ENCODE measurements around the gene MTRF1L.
"Not testable (repeated sequence)": the region's sequence is repeated elsewhere in the genome, so short reads cannot be mapped to it uniquely, and the experiment has no call there.

The MTRF1L gene

DNA sequence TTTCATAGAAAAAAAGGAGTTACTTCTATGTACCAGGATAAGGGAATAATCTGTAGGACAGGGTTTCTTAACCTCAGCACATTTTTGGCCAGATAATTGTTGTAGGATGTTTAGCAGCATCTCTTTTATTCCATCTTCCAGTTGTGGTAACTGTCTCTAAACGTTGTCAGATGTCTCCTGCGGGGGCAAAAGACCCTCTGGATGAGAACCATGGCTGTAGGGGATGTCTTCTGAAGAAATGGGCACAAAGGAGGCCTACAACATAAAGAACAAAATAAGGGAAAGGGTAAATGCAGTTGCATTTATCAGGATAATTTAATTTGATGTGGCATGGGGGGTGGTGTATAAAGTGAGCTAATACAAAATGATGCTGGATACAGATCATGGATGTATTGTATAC, 15.5 kb downstream of the MTRF1L start:
- DNase-seq (ENCODE audit: extremely low read depth, low read depth): no peak
- TF ChIP-seq CTCF (IDR thresholded peaks at IDR 0.05; ENCODE audit: low read depth, low read length): no peak

- DNase-seq (ENCODE audit: extremely low read depth, low read depth): not testable (repeated sequence)
Measured at GRCh38 chr6:152985300-152985699, 17.2 kb downstream of the MTRF1L start.

- no peak for TF ChIP-seq CTCF (IDR thresholded peaks at IDR 0.05; ENCODE audit: low read depth, low read length)
- DNase-seq (ENCODE audit: extremely low read depth, low read depth): no peak
Measured at GRCh38 chr6:152984513-152984872, 18.0 kb downstream of the MTRF1L start.

DNA sequence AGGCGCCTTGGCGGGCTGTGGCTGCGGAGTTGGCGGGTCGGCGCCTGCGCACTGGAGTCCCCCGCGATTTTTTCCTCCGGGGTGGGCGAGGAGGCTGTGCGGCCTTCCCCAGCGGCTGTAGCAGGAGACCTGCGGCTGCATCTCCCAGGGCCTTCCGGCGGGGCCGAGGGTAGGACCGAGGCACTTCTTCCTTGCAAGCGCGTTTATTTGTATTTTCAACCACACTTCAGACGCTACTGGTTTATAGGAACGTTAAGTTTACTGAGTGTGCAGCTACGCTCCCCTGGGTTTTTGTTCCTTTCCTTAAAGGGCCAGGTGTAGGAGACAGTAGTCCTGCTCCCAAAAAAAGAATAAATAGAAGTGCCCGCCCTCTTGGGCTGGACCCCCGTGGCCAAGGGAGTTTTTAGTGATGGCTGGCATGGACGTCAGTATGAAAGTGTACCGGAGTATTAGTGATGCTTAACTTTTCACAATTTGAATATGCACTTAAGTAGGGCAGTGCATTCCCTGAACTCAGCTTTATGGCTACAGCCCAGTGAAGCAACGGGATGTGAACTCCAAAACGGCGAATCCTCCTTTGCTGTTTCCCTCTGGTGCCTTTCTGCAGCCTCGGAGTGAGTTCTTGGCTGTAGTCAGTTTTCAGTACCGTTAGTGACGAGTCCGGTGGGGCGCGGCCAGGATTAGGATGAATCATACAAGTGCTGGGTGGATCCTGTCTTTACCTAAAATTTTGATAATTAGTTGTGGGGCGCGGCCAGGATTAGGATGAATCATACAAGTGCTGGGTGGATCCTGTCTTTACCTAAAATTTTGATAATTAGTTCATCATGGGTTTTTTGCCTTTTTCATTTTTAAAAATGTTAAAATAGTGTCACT, 18.6 kb downstream of the MTRF1L start:
- no peak for TF ChIP-seq CTCF (IDR thresholded peaks at IDR 0.05; ENCODE audit: low read depth, low read length)
- peak; percentile 52 for DNase-seq (ENCODE audit: extremely low read depth, low read depth)

DNA sequence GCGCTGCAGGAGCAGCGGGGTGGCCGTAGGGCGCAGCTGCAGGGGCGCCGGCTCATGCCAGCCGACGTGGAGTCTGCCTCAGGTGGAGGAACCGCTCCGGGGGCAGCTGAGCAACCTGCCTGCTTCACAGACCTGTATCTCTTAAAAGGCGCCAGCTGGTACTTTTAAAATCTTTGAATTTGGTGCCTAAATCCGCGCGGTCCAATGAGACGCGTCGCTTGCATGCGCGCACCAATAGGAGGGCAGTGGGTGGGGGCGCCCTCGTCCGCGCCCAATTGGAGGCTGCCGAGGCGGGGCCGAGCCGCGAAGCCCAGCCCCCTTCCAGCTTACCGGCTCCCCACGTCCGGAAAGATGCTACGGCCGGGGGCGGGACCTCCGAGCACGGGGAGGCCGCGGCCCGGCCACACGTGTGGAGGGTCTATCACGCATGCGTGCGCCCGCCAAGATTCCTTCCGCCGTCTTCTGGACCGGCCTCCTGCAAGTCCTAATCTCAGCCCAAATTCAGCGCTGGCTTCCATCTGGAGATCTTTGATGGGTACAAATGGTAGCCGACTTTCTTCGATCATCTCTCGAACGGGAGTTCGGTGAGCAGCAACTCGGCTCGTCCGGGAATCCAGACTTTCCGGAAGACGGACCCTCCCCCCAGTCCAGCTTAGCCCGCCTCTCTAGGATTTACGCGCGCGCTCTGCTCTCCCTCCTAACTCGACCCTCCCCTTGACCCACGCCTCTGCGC, 19.4 kb downstream of the MTRF1L start, which contains the start of gene FBXO5:
TSS of gene FBXO5 (minus strand) at position 138 of the 733 bp plus-strand sequence. CDS start at position 56, 82 bp downstream.
- DNase-seq (ENCODE audit: extremely low read depth, low read depth): peak; percentile 96
- no peak for TF ChIP-seq CTCF (IDR thresholded peaks at IDR 0.05; ENCODE audit: low read depth, low read length)

GRCh38 chr6:152981989-152982903, 20.3 kb downstream of the MTRF1L start:
- no peak for DNase-seq (ENCODE audit: extremely low read depth, low read depth)
- no peak for TF ChIP-seq CTCF (IDR thresholded peaks at IDR 0.05; ENCODE audit: low read depth, low read length)

GRCh38 chr6:152981219-152981618, 21.3 kb downstream of the MTRF1L start:
- TF ChIP-seq CTCF (IDR thresholded peaks at IDR 0.05; ENCODE audit: low read depth, low read length): no peak
- DNase-seq (ENCODE audit: extremely low read depth, low read depth): no peak

Data from AG09319 (cell line).